Fibroblast of mammary gland (primary cell): ENCODE measurements around the gene YY1.
A peak's percentile ranks its signal among the peaks of the same experiment; 100 is the strongest.
"Not testable (repeated sequence)": the region's sequence is repeated elsewhere in the genome, so short reads cannot be mapped to it uniquely, and the experiment has no call there.

Source experiments
- DNase-seq: peaks from one replicate; pipeline ENCODE4 v3.0.0-alpha.2; 2010; ENCODE audit warnings: low read depth
- H3K4me3 ChIP-seq: 2 replicates; pipeline ENCODE4 v1.5.1; 2011; ENCODE audit warnings: low read depth, mild to moderate bottlenecking, low read length, moderate library complexity; ENCODE audit not compliant: control insufficient read depth
- CTCF ChIP-seq: conservative IDR thresholded peaks from 2 replicates; pipeline ENCODE4 v1.5.1; 2011; ENCODE audit warnings: low read depth, low read length, inconsistent platforms; ENCODE audit not compliant: control insufficient read depth, insufficient read depth

Gene YY1

GRCh38 chr14:100285021-100285912 is 46.3 kb downstream of the YY1 start:
- peak; percentile 60 for TF ChIP-seq CTCF
- peak; percentile 40 for DNase-seq
- peak overlapping the region; percentile 66 for H3K4me3 ChIP-seq

- TF ChIP-seq CTCF: no peak
- peak overlapping the region; percentile 52 for H3K4me3 ChIP-seq
- DNase-seq: no peak
These were observed 47.0 kb downstream of the YY1 start for GRCh38 chr14:100285913-100286400.

- no peak overlapping the region for H3K4me3 ChIP-seq
- no peak for DNase-seq
- no peak for TF ChIP-seq CTCF
These were observed 47.7 kb downstream of the YY1 start for GRCh38 chr14:100286484-100287191.

- DNase-seq: no peak
- H3K4me3 ChIP-seq: no peak overlapping the region
- TF ChIP-seq CTCF: no peak
These were observed 48.5 kb downstream of the YY1 start for GRCh38 chr14:100287202-100287997.

- DNase-seq, H3K4me3 ChIP-seq: not testable (repeated sequence)
These were observed 49.0 kb downstream of the YY1 start for GRCh38 chr14:100287998-100288295.

- no peak for TF ChIP-seq CTCF
- H3K4me3 ChIP-seq: no peak overlapping the region
- DNase-seq: peak; percentile 62
These were observed 49.6 kb downstream of the YY1 start for GRCh38 chr14:100288382-100289185.
